ENCODE measurements around the gene CMTM6.
"Not testable (repeated sequence)": the region's sequence is repeated elsewhere in the genome, so short reads cannot be mapped to it uniquely, and the experiment has no call there.

CMTM6 gene

DNA sequence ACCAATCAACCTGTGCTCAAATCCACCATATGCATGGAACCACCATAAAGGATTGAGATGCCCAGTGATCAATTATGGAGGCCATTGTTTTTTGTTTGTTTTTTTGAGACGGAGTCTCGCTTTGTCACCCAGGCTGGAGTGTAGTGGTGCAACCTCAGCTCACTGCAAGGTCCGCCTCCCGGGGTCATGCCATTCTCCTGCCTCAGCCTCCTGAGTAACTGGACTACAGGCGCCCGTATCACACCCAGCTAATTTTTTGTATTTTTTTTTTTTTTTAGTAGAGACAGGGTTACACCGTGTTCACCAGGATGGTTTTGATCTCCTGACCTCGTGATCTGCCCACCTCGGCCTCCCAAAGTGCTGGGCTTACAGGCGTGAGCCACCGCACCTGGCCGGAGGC, 30.5 kb downstream of the CMTM6 start:
- H3K4me1 Mint-ChIP-seq = peaks cover 57% of the 10 kb centered on the region
- not testable (repeated sequence) for H3K4me3 Mint-ChIP-seq; ATAC-seq (replicated peaks; ENCODE audit: extremely low read depth, poor library complexity, severe bottlenecking); H3K9me3 Mint-ChIP-seq; H3K27ac Mint-ChIP-seq (ENCODE audit: low read depth); H3K27me3 Mint-ChIP-seq
- peaks cover 18% of the 10 kb centered on the region for H3K36me3 Mint-ChIP-seq (ENCODE audit: insufficient read depth)
- peak in 1 of 2 donors; percentile 5 for DNase-seq (ENCODE audit: low spot score in 2 of 2)

- peaks cover 54% of the 10 kb centered on the region for H3K4me1 Mint-ChIP-seq
- ATAC-seq (replicated peaks; ENCODE audit: extremely low read depth, poor library complexity, severe bottlenecking) (no peak), DNase-seq (ENCODE audit: low spot score in 2 of 2) (peak in 1 of 2 donors; percentile 1)
- no peaks in the 10 kb centered on the region for H3K27me3 Mint-ChIP-seq
- no peak overlapping the region for H3K27ac Mint-ChIP-seq (ENCODE audit: low read depth)
- no peaks in the 10 kb centered on the region for H3K9me3 Mint-ChIP-seq
- H3K36me3 Mint-ChIP-seq (ENCODE audit: insufficient read depth) = peaks cover 14% of the 10 kb centered on the region
- no peak overlapping the region for H3K4me3 Mint-ChIP-seq
Measured at GRCh38 chr3:32471246-32471645, 31.4 kb downstream of the CMTM6 start.

GRCh38 chr3:32470362-32470761, 32.3 kb downstream of the CMTM6 start:
- no peak for ATAC-seq (replicated peaks; ENCODE audit: extremely low read depth, poor library complexity, severe bottlenecking)
- no peak for DNase-seq (ENCODE audit: low spot score in 2 of 2)
- peaks cover 59% of the 10 kb centered on the region for H3K4me1 Mint-ChIP-seq
- H3K4me3 Mint-ChIP-seq = no peak overlapping the region
- peak overlapping the region; percentile 85 for H3K27ac Mint-ChIP-seq (ENCODE audit: low read depth)
- H3K9me3 Mint-ChIP-seq = no peaks in the 10 kb centered on the region
- no peaks in the 10 kb centered on the region for H3K27me3 Mint-ChIP-seq
- H3K36me3 Mint-ChIP-seq (ENCODE audit: insufficient read depth) = peaks cover 13% of the 10 kb centered on the region

GRCh38 chr3:32469151-32469874, 33.3 kb downstream of the CMTM6 start:
- no peak overlapping the region for H3K27ac Mint-ChIP-seq (ENCODE audit: low read depth)
- peak in 1 of 2 donors; percentile 0 for DNase-seq (ENCODE audit: low spot score in 2 of 2)
- no peak for ATAC-seq (replicated peaks; ENCODE audit: extremely low read depth, poor library complexity, severe bottlenecking)
- no peaks in the 10 kb centered on the region for H3K27me3 Mint-ChIP-seq
- H3K36me3 Mint-ChIP-seq (ENCODE audit: insufficient read depth) = peaks cover 14% of the 10 kb centered on the region
- H3K4me3 Mint-ChIP-seq = no peak overlapping the region
- H3K9me3 Mint-ChIP-seq = no peaks in the 10 kb centered on the region
- H3K4me1 Mint-ChIP-seq = peaks cover 54% of the 10 kb centered on the region

GRCh38 chr3:32467333-32468070, 35.1 kb downstream of the CMTM6 start:
- peaks cover 11% of the 10 kb centered on the region for H3K36me3 Mint-ChIP-seq (ENCODE audit: insufficient read depth)
- DNase-seq (ENCODE audit: low spot score in 2 of 2) (peak; percentile 63 to 73), ATAC-seq (replicated peaks; ENCODE audit: extremely low read depth, poor library complexity, severe bottlenecking) (peak; percentile 66)
- H3K9me3 Mint-ChIP-seq = no peaks in the 10 kb centered on the region
- peaks cover 54% of the 10 kb centered on the region for H3K4me1 Mint-ChIP-seq
- peak overlapping the region; percentile 39 for H3K4me3 Mint-ChIP-seq
- H3K27ac Mint-ChIP-seq (ENCODE audit: low read depth) = peak overlapping the region; percentile 26
- no peaks in the 10 kb centered on the region for H3K27me3 Mint-ChIP-seq

DNA sequence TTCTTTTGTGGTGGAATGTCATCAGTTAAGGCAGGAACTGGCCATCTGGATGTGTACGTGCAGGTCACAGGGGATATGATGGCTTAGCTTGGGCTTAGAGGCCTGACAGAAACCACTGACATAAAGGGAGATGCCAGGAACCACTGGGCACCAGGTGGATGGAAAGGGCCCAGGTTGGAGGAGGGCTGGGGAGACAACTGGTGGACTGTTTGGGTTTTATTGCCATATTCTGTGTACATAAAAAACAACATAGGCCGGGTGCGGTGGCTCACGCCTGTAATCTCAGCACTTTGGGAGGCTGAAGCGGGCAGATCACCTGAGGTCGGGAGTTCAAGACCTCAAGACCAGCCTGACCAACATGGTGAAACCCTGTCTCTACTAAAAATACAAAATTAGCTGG, 35.8 kb downstream of the CMTM6 start:
- not testable (repeated sequence) for H3K27me3 Mint-ChIP-seq; ATAC-seq (replicated peaks; ENCODE audit: extremely low read depth, poor library complexity, severe bottlenecking); H3K9me3 Mint-ChIP-seq
- Mint-ChIP-seq H3K4me1 (peaks cover 54% of the 10 kb centered on the region), H3K4me3 (peak overlapping the region; percentile 23), H3K36me3 (ENCODE audit: insufficient read depth) (peaks cover 11% of the 10 kb centered on the region), H3K27ac (ENCODE audit: low read depth) (peak overlapping the region; percentile 80)
- DNase-seq (ENCODE audit: low spot score in 2 of 2) = peak in 1 of 2 donors; percentile 1

DNA sequence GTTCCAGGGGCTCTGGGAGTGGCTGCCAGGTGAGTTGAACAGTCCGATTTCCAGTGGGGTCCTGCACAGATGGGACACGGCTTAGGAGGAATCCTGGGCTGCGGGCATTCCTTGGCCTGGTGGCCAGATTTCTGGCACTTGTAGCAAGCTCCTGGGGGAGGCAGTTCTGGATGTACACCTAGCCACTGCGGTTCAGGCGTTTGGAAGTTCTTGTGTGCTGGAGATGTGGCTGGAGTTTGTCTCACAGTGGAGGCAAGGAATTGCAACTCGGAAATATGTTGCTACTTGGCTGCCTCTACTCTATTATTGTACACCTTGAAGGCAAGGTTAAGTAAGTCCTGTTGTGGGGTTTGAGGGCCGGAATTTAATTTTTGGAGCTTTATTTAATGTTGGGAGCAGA, 37.9 kb downstream of the CMTM6 start:
- not testable (repeated sequence) for H3K27ac Mint-ChIP-seq (ENCODE audit: low read depth); ATAC-seq (replicated peaks; ENCODE audit: extremely low read depth, poor library complexity, severe bottlenecking); H3K27me3 Mint-ChIP-seq; H3K4me3 Mint-ChIP-seq; H3K9me3 Mint-ChIP-seq
- DNase-seq (ENCODE audit: low spot score in 2 of 2) = peak in 1 of 2 donors; percentile 4
- Mint-ChIP-seq H3K4me1 (peaks cover 36% of the 10 kb centered on the region), H3K36me3 (ENCODE audit: insufficient read depth) (peaks cover 21% of the 10 kb centered on the region)

DNA sequence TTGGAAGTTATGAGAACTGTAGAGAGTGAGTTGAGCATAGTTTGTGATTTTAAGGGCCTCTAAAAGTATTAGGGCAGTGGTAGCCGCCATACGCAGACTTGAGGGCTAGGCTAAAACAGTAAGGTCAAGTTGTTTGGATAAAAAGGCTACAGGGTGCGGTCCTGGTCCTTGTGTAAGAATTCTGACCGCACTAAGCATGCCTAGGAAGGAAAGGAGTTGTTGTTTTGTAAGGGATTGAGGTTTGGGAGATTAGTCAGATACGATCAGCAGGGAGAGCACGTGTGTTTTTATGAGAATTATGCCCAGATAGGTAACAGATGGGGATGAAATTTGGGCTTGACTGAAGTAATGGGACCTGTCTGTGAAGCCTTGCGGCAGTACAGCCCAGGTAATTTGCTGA, 39.2 kb downstream of the CMTM6 start:
- DNase-seq (ENCODE audit: low spot score in 2 of 2); H3K4me3 Mint-ChIP-seq; ATAC-seq (replicated peaks; ENCODE audit: extremely low read depth, poor library complexity, severe bottlenecking); H3K27me3 Mint-ChIP-seq; H3K27ac Mint-ChIP-seq (ENCODE audit: low read depth); H3K9me3 Mint-ChIP-seq: not testable (repeated sequence)
- Mint-ChIP-seq H3K36me3 (ENCODE audit: insufficient read depth) (peaks cover 20% of the 10 kb centered on the region), H3K4me1 (peaks cover 24% of the 10 kb centered on the region)

- Mint-ChIP-seq H3K4me1 (peaks cover 26% of the 10 kb centered on the region), H3K36me3 (ENCODE audit: insufficient read depth) (peaks cover 22% of the 10 kb centered on the region)
- H3K4me3 Mint-ChIP-seq; H3K27ac Mint-ChIP-seq (ENCODE audit: low read depth); H3K27me3 Mint-ChIP-seq; H3K9me3 Mint-ChIP-seq; ATAC-seq (replicated peaks; ENCODE audit: extremely low read depth, poor library complexity, severe bottlenecking): not testable (repeated sequence)
- peak in 1 of 2 donors; percentile 13 for DNase-seq (ENCODE audit: low spot score in 2 of 2)
Measured at GRCh38 chr3:32462191-32462986, 40.3 kb downstream of the CMTM6 start.

- not testable (repeated sequence) for H3K4me3 Mint-ChIP-seq; H3K9me3 Mint-ChIP-seq; H3K27ac Mint-ChIP-seq (ENCODE audit: low read depth); ATAC-seq (replicated peaks; ENCODE audit: extremely low read depth, poor library complexity, severe bottlenecking); H3K27me3 Mint-ChIP-seq
- H3K36me3 Mint-ChIP-seq (ENCODE audit: insufficient read depth) = peaks cover 20% of the 10 kb centered on the region
- peaks cover 21% of the 10 kb centered on the region for H3K4me1 Mint-ChIP-seq
- peak in 1 of 2 donors; percentile 3 for DNase-seq (ENCODE audit: low spot score in 2 of 2)
Measured at GRCh38 chr3:32460817-32461496, 41.7 kb downstream of the CMTM6 start.

GRCh38 chr3:32460031-32460749, 42.5 kb downstream of the CMTM6 start:
- Mint-ChIP-seq H3K27ac (ENCODE audit: low read depth) (no peak overlapping the region), H3K36me3 (ENCODE audit: insufficient read depth) (peaks cover 20% of the 10 kb centered on the region), H3K9me3 (peaks cover 5% of the 10 kb centered on the region), H3K4me1 (peaks cover 23% of the 10 kb centered on the region), H3K27me3 (no peaks in the 10 kb centered on the region), H3K4me3 (no peak overlapping the region)
- ATAC-seq (replicated peaks; ENCODE audit: extremely low read depth, poor library complexity, severe bottlenecking) = peak; percentile 86
- peak; percentile 57 to 85 for DNase-seq (ENCODE audit: low spot score in 2 of 2)

Data from central memory CD8-positive, alpha-beta T cell (primary cell).